ENCODE measurements around the gene SLC6A19. TPM values are rescaled to one million over a fixed set of nuclear protein-coding genes. Genes with fewer than 3 reads are reported as not detected.

SLC6A19 gene
- total and polyA plus RNA-seq, 12 donors = 0.11 TPM; not detected in 11

- intact Hi-C loops (cut with DNase I) = loop anchor here in 3 of 10 donors (10.0 kb wide), 2 partner anchors 311 to 481 kb away; no protein-coding TSS in a partner anchor
- Histone ChIP-seq H3K4me1 (peaks cover 0 to 22% (median 11%) of the 10 kb centered on the region in 9 donors), H3K36me3 (no peaks in the 10 kb centered on the region), H3K9me3 (no peaks in the 10 kb centered on the region), H3K27me3 (peaks cover 0 to 6% (median 0%) of the 10 kb centered on the region in 7 donors), H3K4me3 (no peak overlapping the region), H3K27ac (no peak overlapping the region)
- ATAC-seq = no peak
- TF ChIP-seq CTCF (IDR thresholded peaks at IDR 0.05) = no peak
- WGBS, 2 donors = 91 to 93% methylated on average over 14 of the region's 14 CpGs
- peak in 1 of 2 donors; percentile 5 for DNase-seq
These were observed 37.5 kb upstream of the SLC6A19 start for GRCh38 chr5:1163879-1164278.

GRCh38 chr5:1164696-1165630, 36.4 kb upstream of the SLC6A19 start:
- WGBS, 2 donors = 67 to 73% methylated on average over 27 of the region's 27 CpGs
- DNase-seq (peak in 1 of 2 donors; percentile 6), ATAC-seq (no peak)
- Histone ChIP-seq H3K27ac (no peak overlapping the region), H3K4me3 (no peak overlapping the region), H3K4me1 (peaks cover 0 to 22% (median 11%) of the 10 kb centered on the region in 9 donors), H3K9me3 (no peaks in the 10 kb centered on the region), H3K36me3 (no peaks in the 10 kb centered on the region), H3K27me3 (peaks cover 0 to 7% (median 0%) of the 10 kb centered on the region in 7 donors)
- no peak for TF ChIP-seq CTCF (IDR thresholded peaks at IDR 0.05)
- intact Hi-C loops (cut with DNase I) = loop anchor here in 8 of 10 donors (5.0 to 10.0 kb wide), 8 partner anchors 173 to 487 kb away; no protein-coding TSS in a partner anchor

GRCh38 chr5:1165864-1166263, 35.5 kb upstream of the SLC6A19 start:
- H3K36me3 ChIP-seq = no peaks in the 10 kb centered on the region
- peaks cover 0 to 8% (median 0%) of the 10 kb centered on the region in 7 donors for H3K27me3 ChIP-seq
- no peak overlapping the region for H3K4me3 ChIP-seq
- intact Hi-C loops (cut with DNase I) = loop anchor here in 8 of 10 donors (2.0 to 10.0 kb wide), 9 partner anchors 174 to 486 kb away; no protein-coding TSS in a partner anchor
- DNase-seq (no peak), ATAC-seq (no peak)
- TF ChIP-seq CTCF (IDR thresholded peaks at IDR 0.05) = no peak
- no peak overlapping the region for H3K27ac ChIP-seq
- H3K9me3 ChIP-seq = no peaks in the 10 kb centered on the region
- H3K4me1 ChIP-seq = peaks cover 0 to 22% (median 11%) of the 10 kb centered on the region in 9 donors

GRCh38 chr5:1166370-1166769, 35.0 kb upstream of the SLC6A19 start:
- DNase-seq (no peak), ATAC-seq (no peak)
- Histone ChIP-seq H3K4me3 (no peak overlapping the region), H3K9me3 (no peaks in the 10 kb centered on the region), H3K4me1 (peaks cover 0 to 20% (median 11%) of the 10 kb centered on the region in 9 donors), H3K27me3 (peaks cover 0 to 8% (median 0%) of the 10 kb centered on the region in 7 donors), H3K27ac (no peak overlapping the region), H3K36me3 (no peaks in the 10 kb centered on the region)
- intact Hi-C loops (cut with DNase I) = loop anchor here in 8 of 10 donors (2.0 to 10.0 kb wide), 9 partner anchors 174 to 486 kb away; no protein-coding TSS in a partner anchor
- TF ChIP-seq CTCF (IDR thresholded peaks at IDR 0.05) = no peak
